OCI-LY3 (cell line): ENCODE data around the gene MRPL20.

Experiments
- H2AFZ ChIP-seq: fragments of 200-600, 300-600 bp; shearing (Covaris generic); 2 replicates; pipeline ENCODE4 v1.6.0; 2014; ENCODE audit warnings: antibody characterized with exemption, low read depth, low read length
- H3K27ac ChIP-seq: fragments of 200-600, 300-600 bp; sonication (generic); 2 replicates; pipeline ENCODE4 v1.5.1; 2014; ENCODE audit warnings: mild to moderate bottlenecking, low read length, moderate library complexity, mixed read lengths
- H3K27me3 ChIP-seq: fragments of 200-600, 300-600 bp; sonication (generic); 2 replicates; pipeline ENCODE4 v1.6.1; 2014; ENCODE audit warnings: low read depth, low read length, mixed read lengths
- H3K36me3 ChIP-seq: fragments of 200-600, 300-600 bp; sonication (generic); replicated peaks from 2 replicates; pipeline ENCODE3; 2014; ENCODE audit warnings: low read depth, low read length, mixed read lengths
- H3K4me1 ChIP-seq: fragments of 300-600, 200-600 bp; sonication (generic); 2 replicates; pipeline ENCODE4 v1.6.1; 2014; ENCODE audit warnings: low read length, mixed read lengths
- H3K4me2 ChIP-seq: fragments of 200-600, 300-600 bp; sonication (generic); 2 replicates; pipeline ENCODE4 v1.6.1; 2014; ENCODE audit warnings: low read length, mixed read lengths
- H3K4me3 ChIP-seq: fragments of 300-600, 200-600 bp; sonication (generic); 2 replicates; pipeline ENCODE4 v1.5.1; 2014; ENCODE audit warnings: antibody characterized with exemption, mild to moderate bottlenecking, low read length, moderate library complexity
- H3K79me2 ChIP-seq: fragments of 300-600, 200-600 bp; shearing (Covaris generic); 2 replicates; pipeline ENCODE4 v1.6.1; 2014; ENCODE audit warnings: mild to moderate bottlenecking, low read length, mixed read lengths
- H3K9ac ChIP-seq: fragments of 300-600, 200-600 bp; shearing (Covaris generic); 2 replicates; pipeline ENCODE4 v1.6.0; 2014; ENCODE audit warnings: mild to moderate bottlenecking, low read length, moderate library complexity
- H3K9me3 ChIP-seq: fragments of 200-600, 300-600 bp; shearing (Covaris generic); 2 replicates; pipeline ENCODE4 v1.6.1; 2014; ENCODE audit warnings: low read length, mixed read lengths; ENCODE audit not compliant: insufficient read depth
- H4K20me1 ChIP-seq: fragments of 200-600, 300-600 bp; sonication (generic); 2 replicates; pipeline ENCODE4 v1.6.1; 2016; ENCODE audit warnings: low read length, mixed read lengths; ENCODE audit not compliant: insufficient read depth
- EZH2phosphoT487 ChIP-seq: fragments of 200-600 bp; shearing (Covaris generic); IDR thresholded peaks from 2 replicates; pipeline ENCODE4 v1.6.1; 2018; ENCODE audit warnings: antibody characterized with exemption, mixed run types, low read depth
- TF ChIP-seq, protein P1 (sequence below): fragments of 200-600, 300-600 bp; sonication (generic); IDR thresholded peaks from 2 replicates; pipeline ENCODE4 v1.5.1; 2014; ENCODE audit warnings: antibody characterized with exemption, low read length, low read depth

MRPL20 gene

DNA sequence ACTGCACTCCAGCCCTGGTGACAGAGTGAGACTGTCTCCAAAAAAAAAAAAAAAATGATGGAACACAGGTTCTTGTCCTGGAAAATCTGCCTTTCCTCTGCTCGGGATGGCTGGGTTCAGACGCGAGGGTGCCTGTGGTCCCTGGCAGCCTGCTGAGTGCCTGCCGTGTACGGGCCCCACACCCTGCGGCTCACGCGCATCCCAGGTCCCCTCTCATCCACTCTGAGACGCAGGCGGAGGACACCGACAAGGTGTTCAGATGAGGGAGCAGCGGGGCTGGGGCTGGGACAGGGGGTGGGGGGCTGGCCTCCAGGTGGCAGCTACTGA lies 18.3 kb upstream of the MRPL20 start:
- Histone ChIP-seq H3K4me2 (no peak overlapping the region), H3K9me3 (no peaks in the 10 kb centered on the region)
- TF ChIP-seq EZH2phosphoT487: no peak
- TF ChIP-seq, protein P1, sequence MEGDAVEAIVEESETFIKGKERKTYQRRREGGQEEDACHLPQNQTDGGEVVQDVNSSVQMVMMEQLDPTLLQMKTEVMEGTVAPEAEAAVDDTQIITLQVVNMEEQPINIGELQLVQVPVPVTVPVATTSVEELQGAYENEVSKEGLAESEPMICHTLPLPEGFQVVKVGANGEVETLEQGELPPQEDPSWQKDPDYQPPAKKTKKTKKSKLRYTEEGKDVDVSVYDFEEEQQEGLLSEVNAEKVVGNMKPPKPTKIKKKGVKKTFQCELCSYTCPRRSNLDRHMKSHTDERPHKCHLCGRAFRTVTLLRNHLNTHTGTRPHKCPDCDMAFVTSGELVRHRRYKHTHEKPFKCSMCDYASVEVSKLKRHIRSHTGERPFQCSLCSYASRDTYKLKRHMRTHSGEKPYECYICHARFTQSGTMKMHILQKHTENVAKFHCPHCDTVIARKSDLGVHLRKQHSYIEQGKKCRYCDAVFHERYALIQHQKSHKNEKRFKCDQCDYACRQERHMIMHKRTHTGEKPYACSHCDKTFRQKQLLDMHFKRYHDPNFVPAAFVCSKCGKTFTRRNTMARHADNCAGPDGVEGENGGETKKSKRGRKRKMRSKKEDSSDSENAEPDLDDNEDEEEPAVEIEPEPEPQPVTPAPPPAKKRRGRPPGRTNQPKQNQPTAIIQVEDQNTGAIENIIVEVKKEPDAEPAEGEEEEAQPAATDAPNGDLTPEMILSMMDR: no peak

DNA sequence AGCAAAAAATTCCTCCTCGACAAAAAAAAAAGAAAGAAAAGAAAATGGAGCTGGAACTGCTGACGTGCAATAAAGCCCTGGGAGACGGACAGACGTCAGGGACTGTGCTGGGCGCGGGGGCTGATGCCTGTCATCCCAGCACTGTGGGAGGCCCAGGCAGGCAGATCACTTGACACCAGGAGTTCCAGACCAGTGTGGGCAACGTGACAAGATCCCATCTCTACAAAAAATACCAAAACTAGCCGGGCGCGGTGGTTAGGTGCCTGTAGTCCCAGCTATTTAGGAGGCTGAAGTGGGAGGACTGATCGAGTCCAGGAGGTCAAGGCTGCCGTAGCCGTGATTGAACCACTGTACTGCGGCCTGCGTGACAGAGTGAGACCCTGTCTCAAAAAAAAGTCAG lies 17.6 kb upstream of the MRPL20 start:
- Histone ChIP-seq H3K36me3 (no peaks in the 10 kb centered on the region), H3K4me3 (no peak overlapping the region), H3K4me2 (no peak overlapping the region), H2AFZ (no peak overlapping the region), H3K27me3 (no peaks in the 10 kb centered on the region), H3K4me1 (peaks cover 9% of the 10 kb centered on the region; the same call in 1 of the 2 replicates), H3K9me3 (no peaks in the 10 kb centered on the region), H3K27ac (no peak overlapping the region), H3K9ac (no peak overlapping the region), H4K20me1 (no peaks in the 10 kb centered on the region), H3K79me2 (no peaks in the 10 kb centered on the region)
- no peak for TF ChIP-seq EZH2phosphoT487
- TF ChIP-seq, protein P1: no peak

More for the DNA sequence above, 18.3 kb upstream of the MRPL20 start:
- Histone ChIP-seq H4K20me1 (no peaks in the 10 kb centered on the region), H3K9ac (no peak overlapping the region), H3K4me1 (peaks cover 9% of the 10 kb centered on the region; the same call in 1 of the 2 replicates), H3K4me3 (no peak overlapping the region), H3K27me3 (no peaks in the 10 kb centered on the region), H3K27ac (no peak overlapping the region), H3K36me3 (no peaks in the 10 kb centered on the region), H2AFZ (no peak overlapping the region), H3K79me2 (no peaks in the 10 kb centered on the region)

DNA sequence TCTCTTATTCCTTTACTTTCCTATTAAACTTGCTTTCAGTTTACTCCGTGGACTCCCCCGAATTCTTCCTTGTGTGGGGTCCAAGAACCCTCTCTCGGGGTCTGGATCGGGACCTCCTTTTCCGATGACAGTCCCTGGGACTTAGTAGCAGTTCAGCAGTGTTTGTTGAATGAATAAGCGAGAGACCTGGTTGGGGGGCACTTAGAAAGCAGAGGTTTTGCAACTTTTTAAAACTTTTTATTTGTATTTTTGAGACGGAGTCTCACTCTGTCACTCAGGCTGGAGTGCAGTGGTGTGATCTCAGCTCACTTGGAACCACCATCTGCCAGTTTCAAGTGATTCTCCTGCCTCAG lies 16.1 kb upstream of the MRPL20 start:
- H3K27me3 ChIP-seq: no peaks in the 10 kb centered on the region
- H4K20me1 ChIP-seq: no peaks in the 10 kb centered on the region
- TF ChIP-seq, protein P1: no peak
- TF ChIP-seq EZH2phosphoT487: no peak
- H3K9me3 ChIP-seq: no peaks in the 10 kb centered on the region
- H3K27ac ChIP-seq: no peak overlapping the region
- H3K9ac ChIP-seq: no peak overlapping the region
- H3K79me2 ChIP-seq: no peaks in the 10 kb centered on the region
- H3K36me3 ChIP-seq: no peaks in the 10 kb centered on the region
- H2AFZ ChIP-seq: no peak overlapping the region
- H3K4me2 ChIP-seq: no peak overlapping the region
- no peak overlapping the region for H3K4me3 ChIP-seq
- H3K4me1 ChIP-seq: peaks cover 19% of the 10 kb centered on the region

DNA sequence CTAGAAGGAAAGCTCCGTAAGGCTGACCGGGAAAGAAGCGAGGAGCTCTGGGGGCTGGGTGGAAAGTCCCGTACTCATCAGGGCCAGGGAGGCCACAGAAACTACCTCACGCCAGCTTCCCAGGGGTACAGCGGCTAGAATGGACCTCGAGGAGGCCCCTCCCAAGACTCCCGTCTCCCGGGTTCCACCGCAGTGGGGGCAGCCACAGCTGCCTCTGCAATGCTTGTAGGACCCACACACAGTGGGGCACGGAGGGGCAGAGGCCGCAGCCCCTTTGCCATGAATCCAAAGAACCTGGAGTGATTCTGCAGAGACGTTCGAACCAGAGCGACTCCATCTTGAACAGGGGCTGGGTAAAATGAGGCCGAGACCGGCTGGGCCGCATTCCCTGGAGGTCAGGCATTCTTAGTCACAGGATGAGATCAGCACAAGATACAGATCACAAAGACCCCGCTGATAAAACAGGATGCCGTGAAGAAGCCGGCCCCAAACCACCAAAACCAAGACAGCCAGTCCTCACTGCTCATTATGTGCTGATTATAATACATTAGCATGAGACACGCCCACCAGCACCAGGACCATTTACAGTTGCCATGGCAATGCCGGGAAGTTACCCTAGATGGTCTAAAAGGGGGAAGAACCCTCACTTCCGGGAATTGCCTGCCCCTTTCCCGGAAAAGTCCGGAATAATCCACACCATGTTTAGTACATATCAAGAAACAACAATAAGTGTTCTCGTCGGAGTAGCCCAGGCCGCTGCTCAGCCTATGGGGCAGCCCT lies 15.6 kb upstream of the MRPL20 start:
- H4K20me1 ChIP-seq: no peaks in the 10 kb centered on the region
- H3K27me3 ChIP-seq: no peaks in the 10 kb centered on the region
- H3K79me2 ChIP-seq: no peaks in the 10 kb centered on the region
- H2AFZ ChIP-seq: peak overlapping the region; percentile 46; the same call in 1 of the 2 replicates
- TF ChIP-seq, protein P1: no peak
- TF ChIP-seq EZH2phosphoT487: no peak
- no peak overlapping the region for H3K9ac ChIP-seq
- no peak overlapping the region for H3K4me3 ChIP-seq
- H3K27ac ChIP-seq: no peak overlapping the region
- no peak overlapping the region for H3K4me2 ChIP-seq
- H3K9me3 ChIP-seq: no peaks in the 10 kb centered on the region
- peaks cover 25% of the 10 kb centered on the region for H3K4me1 ChIP-seq
- no peaks in the 10 kb centered on the region for H3K36me3 ChIP-seq
